Testis (tissue), 2 donors: ENCODE measurements around the gene KRTAP20-3.

Experiments used
- POLR2A ChIP-seq: fragments of 450-650 bp; IDR thresholded peaks from one replicate; pipeline ENCODE4 v1.6.1; 2017; ENCODE audit warnings: antibody characterized with exemption, mild to moderate bottlenecking, moderate library complexity
- TF ChIP-seq, protein P1 (sequence below), 3 experiments: fragments of 450-650 bp in 2 of 3; fragments of 200-600 bp in 1 of 3; sonication (generic) in 1 of 3; IDR thresholded peaks; one replicate each; pipeline ENCODE4 v1.5.1; 2016 to 2019; ENCODE audit warnings: antibody characterized with exemption in 3 of 3, mild to moderate bottlenecking in 2 of 3, moderate library complexity in 1 of 3

DNA sequence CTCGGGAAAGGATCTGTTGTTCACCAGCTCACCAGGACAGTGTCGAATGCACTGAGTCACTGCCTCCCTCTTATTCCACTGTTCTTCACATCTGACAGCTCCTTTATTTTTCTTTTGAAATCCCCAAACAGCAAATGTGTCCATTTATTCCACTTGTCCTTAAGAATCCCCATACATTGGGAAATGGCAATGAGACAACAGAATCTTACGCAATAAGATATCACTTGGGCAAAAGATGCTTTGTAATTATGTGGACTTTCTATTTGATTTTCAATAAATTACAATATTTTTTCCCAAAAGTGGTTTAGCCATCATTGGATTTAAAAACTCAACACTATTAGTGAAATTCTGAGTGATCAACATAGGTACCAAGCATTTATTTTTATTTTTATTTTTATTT is 4.0 kb upstream of the KRTAP20-3 start:
- TF ChIP-seq, protein P1, sequence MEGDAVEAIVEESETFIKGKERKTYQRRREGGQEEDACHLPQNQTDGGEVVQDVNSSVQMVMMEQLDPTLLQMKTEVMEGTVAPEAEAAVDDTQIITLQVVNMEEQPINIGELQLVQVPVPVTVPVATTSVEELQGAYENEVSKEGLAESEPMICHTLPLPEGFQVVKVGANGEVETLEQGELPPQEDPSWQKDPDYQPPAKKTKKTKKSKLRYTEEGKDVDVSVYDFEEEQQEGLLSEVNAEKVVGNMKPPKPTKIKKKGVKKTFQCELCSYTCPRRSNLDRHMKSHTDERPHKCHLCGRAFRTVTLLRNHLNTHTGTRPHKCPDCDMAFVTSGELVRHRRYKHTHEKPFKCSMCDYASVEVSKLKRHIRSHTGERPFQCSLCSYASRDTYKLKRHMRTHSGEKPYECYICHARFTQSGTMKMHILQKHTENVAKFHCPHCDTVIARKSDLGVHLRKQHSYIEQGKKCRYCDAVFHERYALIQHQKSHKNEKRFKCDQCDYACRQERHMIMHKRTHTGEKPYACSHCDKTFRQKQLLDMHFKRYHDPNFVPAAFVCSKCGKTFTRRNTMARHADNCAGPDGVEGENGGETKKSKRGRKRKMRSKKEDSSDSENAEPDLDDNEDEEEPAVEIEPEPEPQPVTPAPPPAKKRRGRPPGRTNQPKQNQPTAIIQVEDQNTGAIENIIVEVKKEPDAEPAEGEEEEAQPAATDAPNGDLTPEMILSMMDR (IDR thresholded peaks at IDR 0.05): no peak
- no peak for TF ChIP-seq POLR2A
